Glutamatergic neuron (in vitro differentiated cells): ENCODE data around the gene SLC38A10. TPM values are rescaled to one million over a fixed set of nuclear protein-coding genes. Genes with fewer than 3 reads are reported as not detected.

Experiments used
- DNase-seq: peaks from one replicate; pipeline ENCODE4 v3.0.0; 2022
- H3K27ac Mint-ChIP-seq: one replicate; pipeline ENCODE4 v1.8.0; 2020; ENCODE audit warnings: mild to moderate bottlenecking, mixed read lengths, inconsistent platforms; ENCODE audit not compliant: unreplicated experiment
- H3K27me3 Mint-ChIP-seq: one replicate; pipeline ENCODE4 v1.8.0; 2020; ENCODE audit warnings: mild to moderate bottlenecking, moderate library complexity, mixed read lengths, inconsistent platforms; ENCODE audit not compliant: unreplicated experiment
- H3K36me3 Mint-ChIP-seq: one replicate; pipeline ENCODE4 v1.8.0; 2020; ENCODE audit warnings: mild to moderate bottlenecking, mixed read lengths, inconsistent platforms; ENCODE audit not compliant: unreplicated experiment
- H3K4me1 Mint-ChIP-seq: one replicate; pipeline ENCODE4 v1.8.0; 2020; ENCODE audit warnings: mild to moderate bottlenecking, low read depth, mixed read lengths, inconsistent platforms; ENCODE audit not compliant: unreplicated experiment
- H3K4me3 Mint-ChIP-seq: one replicate; pipeline ENCODE4 v1.8.0; 2020; ENCODE audit warnings: mild to moderate bottlenecking, mixed read lengths, inconsistent platforms; ENCODE audit not compliant: unreplicated experiment
- H3K9me3 Mint-ChIP-seq: one replicate; pipeline ENCODE4 v1.8.0; 2020; ENCODE audit warnings: mild to moderate bottlenecking, moderate library complexity, mixed read lengths, inconsistent platforms; ENCODE audit not compliant: unreplicated experiment
- CTCF ChIP-seq: fragments of 200-600 bp; sonication (generic); IDR thresholded peaks from one replicate; pipeline ENCODE4 v1.5.0; 2021; ENCODE audit not compliant: partially characterized antibody, unreplicated experiment
- total RNA-seq: library from RNA; stranded (reverse); fragmentation: NEBNext Ultra II Directional; extraction: Animal tissue kit (Norgen Biotek cat#: 25700); gene quantifications from one replicate; pipeline ENCODE4 v1.2.1, GENCODE V29; 2021; ENCODE audit not compliant: unreplicated experiment

The SLC38A10 gene
- total RNA-seq, 1 donor from 2014 or later, result 92.4 TPM

- Mint-ChIP-seq H3K36me3 (peaks cover 5% of the 10 kb centered on the region), H3K27ac (no peak overlapping the region), H3K9me3 (peaks cover 3% of the 10 kb centered on the region), H3K4me1 (no peaks in the 10 kb centered on the region), H3K4me3 (no peak overlapping the region), H3K27me3 (peaks cover 4% of the 10 kb centered on the region)
- no peak for TF ChIP-seq CTCF
- DNase-seq, result no peak
These were observed 82.7 kb downstream of the SLC38A10 start for GRCh38 chr17:81212365-81212764.

- DNase-seq, result no peak
- no peak for TF ChIP-seq CTCF
- Mint-ChIP-seq H3K36me3 (no peaks in the 10 kb centered on the region), H3K27me3 (no peaks in the 10 kb centered on the region), H3K9me3 (peaks cover 1% of the 10 kb centered on the region), H3K27ac (no peak overlapping the region), H3K4me3 (no peak overlapping the region), H3K4me1 (no peaks in the 10 kb centered on the region)
These were observed 84.2 kb downstream of the SLC38A10 start for GRCh38 chr17:81210868-81211267.

- no peaks in the 10 kb centered on the region for H3K9me3 Mint-ChIP-seq
- no peaks in the 10 kb centered on the region for H3K27me3 Mint-ChIP-seq
- no peaks in the 10 kb centered on the region for H3K36me3 Mint-ChIP-seq
- H3K4me1 Mint-ChIP-seq, result no peaks in the 10 kb centered on the region
- DNase-seq, result no peak
- no peak for TF ChIP-seq CTCF
- H3K4me3 Mint-ChIP-seq, result no peak overlapping the region
- H3K27ac Mint-ChIP-seq, result no peak overlapping the region
These were observed 84.6 kb downstream of the SLC38A10 start for GRCh38 chr17:81210466-81210865.

- H3K36me3 Mint-ChIP-seq, result no peaks in the 10 kb centered on the region
- H3K4me3 Mint-ChIP-seq, result no peak overlapping the region
- no peak overlapping the region for H3K27ac Mint-ChIP-seq
- H3K4me1 Mint-ChIP-seq, result no peaks in the 10 kb centered on the region
- DNase-seq, result no peak
- H3K27me3 Mint-ChIP-seq, result no peaks in the 10 kb centered on the region
- no peaks in the 10 kb centered on the region for H3K9me3 Mint-ChIP-seq
- TF ChIP-seq CTCF, result no peak
These were observed 86.0 kb downstream of the SLC38A10 start for GRCh38 chr17:81209141-81209540.

GRCh38 chr17:81208651-81209050 lies 86.5 kb downstream of the SLC38A10 start:
- TF ChIP-seq CTCF, result no peak
- peaks cover under 1% of the 10 kb centered on the region for H3K27me3 Mint-ChIP-seq
- no peaks in the 10 kb centered on the region for H3K4me1 Mint-ChIP-seq

More at GRCh38 chr17:81208651-81209050, 86.5 kb downstream of the SLC38A10 start:
- H3K9me3 Mint-ChIP-seq, result no peaks in the 10 kb centered on the region
- DNase-seq, result no peak
- H3K36me3 Mint-ChIP-seq, result no peaks in the 10 kb centered on the region
- no peak overlapping the region for H3K4me3 Mint-ChIP-seq
- H3K27ac Mint-ChIP-seq, result no peak overlapping the region
